Loucy (cell line): ENCODE measurements around the gene CFAP298.

ENCODE experiments used
- EZH2phosphoT487 ChIP-seq: fragments of 200-600 bp; IDR thresholded peaks from 2 replicates; pipeline ENCODE4 v1.6.1; 2018; ENCODE audit warnings: antibody characterized with exemption, mild to moderate bottlenecking, moderate library complexity, borderline replicate concordance
- TF ChIP-seq, protein P1 (sequence below): fragments of 200-600 bp; sonication (generic); conservative IDR thresholded peaks from 2 replicates; pipeline ENCODE4 v1.5.1; 2014; ENCODE audit warnings: mild to moderate bottlenecking, antibody characterized with exemption, low read length

DNA sequence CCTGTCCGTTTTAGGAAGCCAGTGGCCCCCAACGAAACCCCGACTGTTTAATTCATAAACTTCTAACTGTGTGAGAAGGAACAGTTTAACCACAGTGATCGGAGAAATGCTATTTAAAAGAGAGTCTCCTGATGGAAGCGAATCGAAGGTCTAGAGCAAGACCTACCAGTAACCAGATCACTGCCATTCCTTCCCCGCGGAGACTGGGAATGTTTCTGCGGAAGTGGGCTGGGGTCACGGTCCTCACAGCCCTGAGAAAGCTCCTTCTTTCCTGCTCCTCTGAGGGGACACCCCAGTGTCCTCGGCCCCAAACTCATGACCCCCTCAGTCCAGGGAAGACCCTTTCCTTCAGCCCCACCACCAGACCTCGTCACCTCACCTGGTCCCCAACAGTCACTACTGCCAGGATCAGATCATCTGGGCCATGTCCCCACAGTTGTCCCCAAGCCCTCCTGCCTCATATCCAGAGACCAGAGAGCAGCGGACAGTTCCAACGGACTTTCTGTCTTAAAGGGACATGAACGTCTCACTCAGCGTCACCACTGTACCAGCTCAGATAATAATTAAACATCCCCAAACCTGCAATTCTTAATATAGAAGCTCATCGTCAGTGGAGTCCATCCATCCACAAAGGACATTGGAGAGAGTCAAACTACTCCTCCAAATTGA lies 27.0 kb downstream of the CFAP298 start, which contains the start of gene TCP10L:
- TF ChIP-seq, protein P1, sequence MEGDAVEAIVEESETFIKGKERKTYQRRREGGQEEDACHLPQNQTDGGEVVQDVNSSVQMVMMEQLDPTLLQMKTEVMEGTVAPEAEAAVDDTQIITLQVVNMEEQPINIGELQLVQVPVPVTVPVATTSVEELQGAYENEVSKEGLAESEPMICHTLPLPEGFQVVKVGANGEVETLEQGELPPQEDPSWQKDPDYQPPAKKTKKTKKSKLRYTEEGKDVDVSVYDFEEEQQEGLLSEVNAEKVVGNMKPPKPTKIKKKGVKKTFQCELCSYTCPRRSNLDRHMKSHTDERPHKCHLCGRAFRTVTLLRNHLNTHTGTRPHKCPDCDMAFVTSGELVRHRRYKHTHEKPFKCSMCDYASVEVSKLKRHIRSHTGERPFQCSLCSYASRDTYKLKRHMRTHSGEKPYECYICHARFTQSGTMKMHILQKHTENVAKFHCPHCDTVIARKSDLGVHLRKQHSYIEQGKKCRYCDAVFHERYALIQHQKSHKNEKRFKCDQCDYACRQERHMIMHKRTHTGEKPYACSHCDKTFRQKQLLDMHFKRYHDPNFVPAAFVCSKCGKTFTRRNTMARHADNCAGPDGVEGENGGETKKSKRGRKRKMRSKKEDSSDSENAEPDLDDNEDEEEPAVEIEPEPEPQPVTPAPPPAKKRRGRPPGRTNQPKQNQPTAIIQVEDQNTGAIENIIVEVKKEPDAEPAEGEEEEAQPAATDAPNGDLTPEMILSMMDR = no peak
- no peak for TF ChIP-seq EZH2phosphoT487
